HEK293 (cell line): ENCODE measurements around the gene CREB5.

Experiments used
- CTCF ChIP-seq: fragments of 450-650 bp; formaldehyde crosslinking; IDR thresholded peaks from 2 replicates; pipeline ENCODE4 v1.5.1; 2016; ENCODE audit warnings: missing biosample characterization, missing genetic modification characterization
- ZNF274 ChIP-seq, 2 experiments: fragments of 200-500 bp in 1 of 2; fragments of 450-650 bp in 1 of 2; sonication (Bioruptor generic) in 1 of 2; formaldehyde crosslinking in 1 of 2; IDR thresholded peaks; 2 replicates each; pipeline versions ENCODE4 v1.5.1 to v1.6.1; 2014 to 2016; ENCODE audit warnings: borderline replicate concordance in 1 of 2, inconsistent platforms in 1 of 2, low read length in 1 of 2, missing biosample characterization in 1 of 2, missing genetic modification characterization in 1 of 2

- TF ChIP-seq CTCF (tag by site-specific recombination) (no peak), ZNF274 (IDR thresholded peaks at IDR 0.05; ENCODE audit: low read length) (no peak), ZNF274 (tag by site-specific recombination; IDR thresholded peaks at IDR 0.05; ENCODE audit: borderline replicate concordance) (no peak)
Measured at GRCh38 chr7:28661826-28662595, 249.7 kb downstream of the CREB5 start.
